Ascending aorta (tissue), 2 donors: ENCODE measurements around the gene STX2. TPM values are rescaled to one million over a fixed set of nuclear protein-coding genes. Genes with fewer than 3 reads are reported as not detected.
A peak's percentile ranks its signal among the peaks of the same experiment; 100 is the strongest.
"Not testable (repeated sequence)": the region's sequence is repeated elsewhere in the genome, so short reads cannot be mapped to it uniquely, and the experiment has no call there.

Experiments
- DNase-seq, 2 donors: peaks; one replicate each; pipeline ENCODE4 v3.0.0-alpha.2; 2019; ENCODE audit warnings: low spot score in 2 of 2
- H3K27ac ChIP-seq, 2 donors: fragments of 200-600 bp; sonication (generic); one replicate each; pipeline ENCODE4 v1.5.1; 2016 to 2017; ENCODE audit warnings: mild to moderate bottlenecking in 1 of 2
- H3K27me3 ChIP-seq: fragments of 200-600 bp; sonication (generic); one replicate; pipeline ENCODE4 v1.5.1; 2017
- H3K36me3 ChIP-seq, 2 donors: fragments of 200-600 bp; sonication (generic); one replicate each; pipeline ENCODE4 v1.5.1; 2016
- H3K4me1 ChIP-seq, 2 donors: fragments of 200-600 bp; sonication (generic); one replicate each; pipeline ENCODE4 v1.5.1; 2016 to 2017; ENCODE audit warnings: mild to moderate bottlenecking in 1 of 2
- H3K4me3 ChIP-seq, 2 donors: fragments of 200-600 bp; sonication (generic); one replicate each; pipeline ENCODE4 v1.5.1; 2016 to 2017; ENCODE audit warnings: mild to moderate bottlenecking in 1 of 2
- H3K9me3 ChIP-seq, 2 donors: fragments of 200-600 bp; sonication (generic); one replicate each; pipeline ENCODE4 v1.5.1; 2016
- CTCF ChIP-seq, 3 experiments: fragments of 200-600 bp in 2 of 3; fragments of 450-650 bp in 1 of 3; sonication (generic) in 2 of 3; IDR thresholded peaks; one replicate each; pipeline ENCODE4 v1.5.1; 2016 to 2019; ENCODE audit warnings: antibody characterized with exemption in 3 of 3, mild to moderate bottlenecking in 1 of 3, moderate library complexity in 1 of 3
- intact Hi-C: fragments of 100-400 bp; cut with DNase I; formaldehyde crosslinking; loops from one replicate; pipeline ENCODE4 v1.15.1; 2023
- total RNA-seq: library from RNA; depleted of rRNA; stranded (reverse); fragments of >200 nt; gene quantifications from one replicate; pipeline ENCODE4 v1.1.0, GENCODE V29; 2016

The STX2 gene
- total RNA-seq, 1 donor from 2014 or later = 16.6 TPM

GRCh38 chr12:130849561-130850417 lies 10.7 kb upstream of the STX2 start:
- DNase-seq = no peak
- no peak for TF ChIP-seq CTCF (IDR thresholded peaks at IDR 0.05)
- no peaks in the 10 kb centered on the region for H3K27me3 ChIP-seq
- H3K4me3 ChIP-seq = no peak overlapping the region
- intact Hi-C loops = no loop called here
- no peaks in the 10 kb centered on the region for H3K4me1 ChIP-seq
- no peak overlapping the region for H3K27ac ChIP-seq
- H3K9me3 ChIP-seq = no peaks in the 10 kb centered on the region
- no peaks in the 10 kb centered on the region for H3K36me3 ChIP-seq

- H3K9me3 ChIP-seq, H3K4me3 ChIP-seq, intact Hi-C loops, H3K27me3 ChIP-seq, H3K36me3 ChIP-seq, DNase-seq, H3K4me1 ChIP-seq, H3K27ac ChIP-seq: not testable (repeated sequence)
These were observed 9.8 kb upstream of the STX2 start for GRCh38 chr12:130848785-130849305.

GRCh38 chr12:130848105-130848504 lies 9.1 kb upstream of the STX2 start:
- H3K4me1 ChIP-seq, intact Hi-C loops, H3K27ac ChIP-seq, DNase-seq, H3K4me3 ChIP-seq, H3K27me3 ChIP-seq, H3K36me3 ChIP-seq, H3K9me3 ChIP-seq: not testable (repeated sequence)

- Histone ChIP-seq H3K4me1 (no peaks in the 10 kb centered on the region), H3K36me3 (no peaks in the 10 kb centered on the region), H3K27ac (no peak overlapping the region), H3K4me3 (no peak overlapping the region), H3K9me3 (no peaks in the 10 kb centered on the region), H3K27me3 (no peaks in the 10 kb centered on the region)
- no peak for DNase-seq
- TF ChIP-seq CTCF (IDR thresholded peaks at IDR 0.05) = no peak
- intact Hi-C loops = no loop called here
These were observed 8.1 kb upstream of the STX2 start for GRCh38 chr12:130847112-130847511.

GRCh38 chr12:130846369-130846768 lies 7.3 kb upstream of the STX2 start:
- no peak for DNase-seq
- intact Hi-C loops = no loop called here
- H3K36me3 ChIP-seq = no peaks in the 10 kb centered on the region
- H3K9me3 ChIP-seq = no peaks in the 10 kb centered on the region
- no peaks in the 10 kb centered on the region for H3K27me3 ChIP-seq
- H3K27ac ChIP-seq = no peak overlapping the region
- no peak overlapping the region for H3K4me3 ChIP-seq
- no peak for TF ChIP-seq CTCF (IDR thresholded peaks at IDR 0.05)
- H3K4me1 ChIP-seq = no peaks in the 10 kb centered on the region

GRCh38 chr12:130839770-130840404 lies 837 bp upstream of the STX2 start:
- Histone ChIP-seq H3K27ac (no peak overlapping the region), H3K36me3 (no peaks in the 10 kb centered on the region), H3K9me3 (no peaks in the 10 kb centered on the region), H3K27me3 (no peaks in the 10 kb centered on the region), H3K4me3 (peak overlapping the region; percentile 93 to 100), H3K4me1 (peaks cover 5 to 8% of the 10 kb centered on the region in 2 donors)
- TF ChIP-seq CTCF (IDR thresholded peaks at IDR 0.05) = no peak
- peak in 1 of 2 donors; percentile 40 for DNase-seq
- intact Hi-C loops = loop anchor here (1.0 to 2.0 kb wide), 2 partner anchors 21 to 31 kb away; no protein-coding TSS in a partner anchor
